Lung (tissue), 12 donors: Measurements from ENCODE around the gene UVSSA. TPM values are rescaled to one million over a fixed set of nuclear protein-coding genes. Genes with fewer than 3 reads are reported as not detected.

Source experiments
- ATAC-seq: fragments of 200-7000 bp; cut with Tn5 transposase; one replicate; pipeline ENCODE4 v1.9.1; 2020; ENCODE audit warnings: moderate number of reproducible peaks; ENCODE audit not compliant: insufficient read depth, low FRiP score
- DNase-seq, 3 donors: peaks; one replicate each; pipeline ENCODE4 v3.0.0-alpha.2; 2013 to 2017
- H3K27ac ChIP-seq, 2 donors: one replicate each; pipeline ENCODE4 v1.5.1; 2013; ENCODE audit warnings: mild to moderate bottlenecking in 2 of 2, moderate library complexity in 2 of 2, control low read depth in 1 of 2, inconsistent platforms in 1 of 2, low read depth in 1 of 2, low read length in 1 of 2
- H3K27me3 ChIP-seq, 3 donors: one replicate each; pipeline ENCODE4 v1.5.1; 2013; ENCODE audit warnings: low read length in 2 of 3; ENCODE audit not compliant: control insufficient read depth in 3 of 3, insufficient read depth in 3 of 3
- H3K36me3 ChIP-seq, 4 donors: one replicate each; pipeline ENCODE4 v1.5.1; 2013; ENCODE audit warnings: low read length in 4 of 4, mild to moderate bottlenecking in 1 of 4, moderate library complexity in 1 of 4; ENCODE audit not compliant: control insufficient read depth in 4 of 4, insufficient read depth in 4 of 4
- H3K4me1 ChIP-seq, 5 donors: one replicate each; pipeline ENCODE4 v1.5.1; 2013; ENCODE audit warnings: low read length in 5 of 5, mild to moderate bottlenecking in 2 of 5, moderate library complexity in 1 of 5; ENCODE audit not compliant: control insufficient read depth in 5 of 5, insufficient read depth in 5 of 5
- H3K4me3 ChIP-seq: one replicate; pipeline ENCODE4 v1.5.1; 2013; ENCODE audit warnings: mild to moderate bottlenecking, control low read depth, moderate library complexity
- H3K9ac ChIP-seq, 2 donors: one replicate each; pipeline ENCODE4 v1.5.1; 2013; ENCODE audit warnings: low read length in 2 of 2, control low read depth in 1 of 2; ENCODE audit not compliant: insufficient read depth in 1 of 2
- H3K9me3 ChIP-seq, 4 donors: one replicate each; pipeline ENCODE4 v1.5.1; 2013; ENCODE audit warnings: low read length in 3 of 4, mild to moderate bottlenecking in 1 of 4, moderate library complexity in 1 of 4; ENCODE audit not compliant: control insufficient read depth in 4 of 4, insufficient read depth in 3 of 4
- CTCF ChIP-seq: IDR thresholded peaks from 2 replicates; pipeline ENCODE4 v1.5.1; 2012; ENCODE audit warnings: mild to moderate bottlenecking; ENCODE audit errors: control extremely low read depth, extremely low read depth
- WGBS, 2 donors: extraction: QIAGEN DNeasy Blood & Tissue Kit; methylation state at CpG; one replicate each; pipeline ENCODE4 v1.1.7; 2013; 5-methylcytosine and 5-hydroxymethylcytosine counted together
- polyA plus RNA-seq, 2 donors: library from polyadenylated mRNA; stranded (reverse); fragments of 200-250 nt; gene quantifications; one replicate each; pipeline ENCODE4 v1.2.1, GENCODE V29; 2013
- total RNA-seq, 2 donors: library from RNA; depleted of rRNA in 1 of 2; stranded (reverse); fragments of >200 nt in 1 of 2; gene quantifications; one replicate each; pipeline ENCODE4 v1.2.1, GENCODE V29; 2014 to 2021
- donor health status: control.
- donor health status: control.
- donor health status: Bipolar disorder and iron deficiency.
- donor health status: healthy.
- donor health status: DM: yes; HTN: yes; CAD: no.

The UVSSA gene
- total and polyA plus RNA-seq, 4 donors: 9.8 to 50.9 (median 17.7) TPM

- Histone ChIP-seq H3K27ac (peak overlapping the region; percentile 87 to 94), H3K27me3 (no peaks in the 10 kb centered on the region), H3K9me3 (no peaks in the 10 kb centered on the region), H3K4me3 (peak overlapping the region; percentile 62), H3K9ac (peak overlapping the region; percentile 51 to 55), H3K36me3 (peaks cover 0 to 9% (median 5%) of the 10 kb centered on the region in 4 donors), H3K4me1 (peaks cover 2 to 24% (median 5%) of the 10 kb centered on the region in 5 donors)
- WGBS, 2 donors: 0 to 1% methylated on average over 64 to 76 of the region's 76 CpGs
- TF ChIP-seq CTCF: no peak
- DNase-seq (peak; percentile 84 to 89 (median 87)), ATAC-seq (peak; percentile 35)
Measured at GRCh38 chr4:1345903-1346780, 866 bp upstream of the UVSSA start.

GRCh38 chr4:1347410-1347864, 429 bp downstream of the UVSSA start:
- Histone ChIP-seq H3K36me3 (peaks cover 0 to 8% (median 0%) of the 10 kb centered on the region in 4 donors), H3K4me1 (peaks cover 2 to 24% (median 5%) of the 10 kb centered on the region in 5 donors), H3K9me3 (no peaks in the 10 kb centered on the region), H3K27me3 (no peaks in the 10 kb centered on the region), H3K4me3 (peak overlapping the region; percentile 66), H3K27ac (peak overlapping the region; percentile 97 to 100), H3K9ac (peak overlapping the region; percentile 70 to 85)
- peak; percentile 15 for ATAC-seq
- no peak for TF ChIP-seq CTCF
- DNase-seq: peak; percentile 85 to 91 (median 88)
- WGBS, 2 donors: 0 to 1% methylated on average over 28 to 43 of the region's 43 CpGs

GRCh38 chr4:1348014-1348513, 1.1 kb downstream of the UVSSA start:
- no peaks in the 10 kb centered on the region for H3K9me3 ChIP-seq
- TF ChIP-seq CTCF: no peak
- H3K4me1 ChIP-seq: peaks cover 2 to 24% (median 5%) of the 10 kb centered on the region in 5 donors
- no peaks in the 10 kb centered on the region for H3K27me3 ChIP-seq
- ATAC-seq: no peak
- no peak for DNase-seq
- peaks cover 0 to 9% (median 0%) of the 10 kb centered on the region in 4 donors for H3K36me3 ChIP-seq
- 69 to 75% methylated on average over 12 of the region's 12 CpGs for WGBS, 2 donors
- H3K27ac ChIP-seq: peak overlapping the region; percentile 97 to 100
- H3K4me3 ChIP-seq: peak overlapping the region; percentile 66
- peak overlapping the region; percentile 70 to 85 for H3K9ac ChIP-seq
